Left hindlimb (tissue), 1 donor: ENCODE measurements around the gene NOS1.
A peak's percentile ranks its signal among the peaks of the same experiment; 100 is the strongest.
"Not testable (repeated sequence)": the region's sequence is repeated elsewhere in the genome, so short reads cannot be mapped to it uniquely, and the experiment has no call there.

ENCODE experiments used
- DNase-seq: peaks from one replicate; pipeline ENCODE4 v3.0.0-alpha.2; 2018

Gene NOS1

DNA sequence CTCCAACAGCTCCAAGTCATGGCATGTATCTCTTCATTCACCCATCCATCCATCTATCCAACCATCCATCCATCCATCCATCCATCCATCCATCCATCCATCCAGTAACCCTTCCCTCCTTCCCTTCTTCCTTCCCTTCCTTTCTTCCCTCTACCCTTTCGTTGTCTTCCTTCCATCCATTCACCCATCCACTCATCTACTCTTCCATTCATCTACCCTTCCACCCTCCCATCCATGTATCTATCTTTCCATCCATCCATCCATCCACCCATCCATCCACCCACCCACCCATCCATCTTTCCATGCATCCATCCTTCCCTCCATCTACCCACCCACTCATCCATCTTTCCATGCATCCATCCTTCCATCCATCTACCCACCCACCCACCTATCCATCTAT is 117.9 kb downstream of the NOS1 start:
- no peak for DNase-seq

GRCh38 chr12:117241697-117242096 is 119.7 kb downstream of the NOS1 start:
- no peak for DNase-seq

DNA sequence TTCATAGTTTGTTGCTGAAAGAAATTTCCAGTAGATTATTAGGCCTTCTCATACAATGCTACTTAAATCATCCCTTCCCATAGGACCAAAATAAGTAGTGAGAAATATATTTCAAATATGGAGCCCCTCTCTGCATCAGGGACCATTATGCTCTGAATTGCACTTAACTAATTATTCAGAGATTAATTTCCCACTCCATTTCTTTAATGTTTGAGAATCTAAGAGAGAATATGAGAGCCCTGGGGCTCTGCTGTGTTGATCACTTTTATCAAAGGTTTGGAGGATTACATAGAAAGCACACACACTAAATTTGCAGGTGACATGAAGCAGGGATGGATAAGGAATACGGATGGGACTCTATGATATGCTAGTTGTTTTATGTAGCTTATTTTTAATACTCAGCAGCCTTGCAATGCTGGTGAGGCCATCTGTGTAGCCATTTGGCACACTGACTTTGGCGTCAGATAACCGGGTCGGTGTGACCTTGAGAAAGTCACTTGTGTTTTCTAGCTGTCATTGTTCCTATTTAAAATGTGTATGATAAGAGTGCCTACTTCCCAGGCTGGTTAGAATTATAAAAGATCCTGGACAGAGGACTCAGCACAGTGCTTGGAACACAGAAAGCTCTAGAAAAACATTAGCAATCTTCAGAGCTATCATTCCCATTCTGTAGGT is 121.2 kb downstream of the NOS1 start:
- DNase-seq = no peak

- DNase-seq = peak; percentile 74
Observed at GRCh38 chr12:117236456-117237001, 124.9 kb downstream of the NOS1 start.

- no peak for DNase-seq
Observed at GRCh38 chr12:117235261-117235660, 126.2 kb downstream of the NOS1 start.

GRCh38 chr12:117234441-117234840 is 127.0 kb downstream of the NOS1 start:
- DNase-seq = no peak

DNA sequence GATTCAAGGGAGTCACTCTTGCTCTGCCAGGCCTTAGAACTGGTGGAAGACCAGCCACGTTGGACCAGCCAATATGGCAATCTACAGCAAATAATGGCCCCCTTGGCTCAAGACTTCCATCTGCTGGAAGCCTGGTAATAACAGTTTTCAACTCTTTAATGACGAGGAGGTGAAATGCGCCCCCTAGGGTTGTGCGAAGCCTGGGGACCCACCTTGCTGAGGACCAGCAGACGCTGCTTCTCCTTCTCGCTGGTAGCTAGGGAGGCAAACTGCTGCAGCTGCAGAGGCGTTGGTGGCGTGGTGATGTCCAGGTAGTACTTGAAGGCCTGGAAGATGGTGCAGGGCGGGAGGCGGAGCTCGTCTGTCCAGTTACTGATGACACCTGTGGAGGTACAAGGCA is 129.7 kb downstream of the NOS1 start:
- DNase-seq = no peak

DNA sequence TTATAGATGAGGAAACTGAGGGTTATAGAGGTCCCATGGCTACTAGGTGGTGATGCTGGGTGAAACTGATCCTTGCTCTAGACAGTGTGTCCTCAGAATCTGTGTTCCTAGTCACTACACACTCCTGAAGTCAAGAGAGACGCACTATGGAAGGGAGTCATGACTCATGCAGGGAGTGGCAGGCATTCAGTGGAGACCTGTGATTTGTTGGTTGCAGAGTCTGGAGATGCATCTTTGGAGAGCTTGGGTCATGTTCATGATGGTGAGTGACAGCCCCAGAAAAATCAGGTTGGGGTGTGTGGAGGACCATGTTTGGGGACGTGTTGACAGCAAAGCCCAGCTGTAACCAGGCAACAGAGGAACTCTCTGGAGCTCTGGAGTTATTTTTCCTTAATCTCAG is 133.2 kb downstream of the NOS1 start:
- DNase-seq = no peak

DNA sequence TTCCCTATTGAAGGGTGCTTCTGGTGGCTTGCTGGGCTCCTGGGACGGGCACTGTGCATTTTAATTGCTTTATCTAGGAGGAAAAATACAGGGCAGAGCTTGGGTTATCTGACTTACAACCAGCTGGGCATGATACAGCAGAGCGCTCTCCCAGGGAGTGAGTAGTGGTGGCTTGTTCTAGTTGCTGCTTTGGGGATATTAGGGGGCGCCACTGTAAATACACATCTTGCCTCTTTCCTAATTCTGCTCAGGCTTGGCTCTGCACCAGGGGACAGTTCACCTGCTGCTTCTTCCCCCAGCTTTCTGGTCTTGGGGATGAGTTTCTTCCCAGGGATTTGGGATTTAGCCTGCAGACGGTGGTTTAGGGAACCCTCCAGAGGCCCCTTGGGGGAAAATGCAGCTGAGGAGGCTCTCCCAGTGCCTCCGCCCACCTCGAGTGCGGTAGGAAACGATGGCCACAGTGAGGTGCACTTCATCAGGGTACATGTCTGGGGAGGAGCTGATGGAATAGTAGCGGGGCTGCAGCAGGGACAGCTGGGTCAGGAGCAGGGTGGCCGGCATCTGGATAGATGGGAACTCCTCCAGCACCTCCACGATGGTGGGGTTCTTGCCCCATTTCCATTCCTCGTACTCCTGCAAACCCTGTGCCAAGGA is 134.3 kb downstream of the NOS1 start:
- DNase-seq = no peak

- DNase-seq = no peak
Observed at GRCh38 chr12:117226505-117226904, 134.9 kb downstream of the NOS1 start.

DNA sequence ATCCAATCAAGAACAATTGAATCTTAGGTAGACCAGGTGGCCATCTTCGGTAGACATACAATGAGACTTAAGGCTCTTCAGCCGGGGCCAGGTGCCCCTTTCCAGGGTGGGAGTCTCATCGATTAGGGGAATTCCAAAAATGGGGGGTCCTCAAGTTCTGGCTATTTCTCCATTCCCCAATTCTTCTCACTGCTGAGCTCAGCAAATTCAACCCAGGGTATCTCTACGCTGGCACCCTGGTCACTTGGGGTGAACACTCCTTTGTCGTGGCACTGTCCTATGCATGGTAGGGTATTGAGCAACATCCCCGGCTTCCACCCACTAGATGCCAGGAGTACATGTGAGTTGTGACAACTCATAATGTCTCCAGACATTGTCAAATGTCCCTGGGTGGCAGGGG is 136.2 kb downstream of the NOS1 start:
- no peak for DNase-seq

DNA sequence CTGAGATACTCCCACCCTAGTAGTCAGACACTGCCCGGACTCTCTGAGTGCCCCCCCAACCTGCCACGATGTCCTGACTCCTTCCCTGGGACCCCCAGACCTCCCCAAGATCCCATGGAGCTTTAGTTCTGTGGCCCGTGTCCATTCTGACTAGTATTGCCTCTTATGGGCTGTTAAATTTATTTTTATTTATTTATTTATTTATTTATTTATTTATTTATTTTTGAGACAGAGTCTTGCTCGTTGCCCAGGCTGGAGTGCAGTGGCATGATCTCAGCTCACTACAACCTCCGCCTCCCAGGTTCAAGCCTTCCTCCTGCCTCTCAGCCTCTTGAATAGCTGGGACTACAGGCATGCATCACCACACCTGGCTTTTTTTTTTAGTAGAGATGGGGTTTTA is 140.5 kb downstream of the NOS1 start:
- not testable (repeated sequence) for DNase-seq

GRCh38 chr12:117218149-117218548 is 143.3 kb downstream of the NOS1 start:
- DNase-seq = no peak

DNA sequence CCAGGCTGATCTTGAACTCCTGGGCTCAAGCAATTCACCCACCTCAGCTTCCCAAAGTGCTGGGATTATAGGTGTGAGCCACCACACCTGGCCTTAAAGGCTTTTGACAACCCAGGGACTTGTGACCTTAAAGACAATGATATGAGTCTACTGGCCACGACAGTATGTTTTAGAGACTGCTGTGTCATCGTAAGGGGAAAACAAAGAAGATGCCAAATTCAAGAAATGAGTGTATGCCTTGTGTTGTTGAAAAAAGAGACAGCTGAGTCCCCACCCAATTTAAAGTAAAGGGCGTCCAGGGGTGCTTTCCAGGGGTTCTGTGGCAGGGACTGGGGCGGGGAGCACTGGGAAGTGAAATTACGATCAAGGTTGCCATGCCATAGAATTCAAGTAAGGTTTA is 144.7 kb downstream of the NOS1 start:
- DNase-seq = no peak

- DNase-seq = no peak
Observed at GRCh38 chr12:117214797-117215196, 146.6 kb downstream of the NOS1 start.

GRCh38 chr12:117213295-117213808 is 148.1 kb downstream of the NOS1 start:
- DNase-seq = no peak

- peak; percentile 65 for DNase-seq
Observed at GRCh38 chr12:117212563-117213190, 148.7 kb downstream of the NOS1 start.

DNA sequence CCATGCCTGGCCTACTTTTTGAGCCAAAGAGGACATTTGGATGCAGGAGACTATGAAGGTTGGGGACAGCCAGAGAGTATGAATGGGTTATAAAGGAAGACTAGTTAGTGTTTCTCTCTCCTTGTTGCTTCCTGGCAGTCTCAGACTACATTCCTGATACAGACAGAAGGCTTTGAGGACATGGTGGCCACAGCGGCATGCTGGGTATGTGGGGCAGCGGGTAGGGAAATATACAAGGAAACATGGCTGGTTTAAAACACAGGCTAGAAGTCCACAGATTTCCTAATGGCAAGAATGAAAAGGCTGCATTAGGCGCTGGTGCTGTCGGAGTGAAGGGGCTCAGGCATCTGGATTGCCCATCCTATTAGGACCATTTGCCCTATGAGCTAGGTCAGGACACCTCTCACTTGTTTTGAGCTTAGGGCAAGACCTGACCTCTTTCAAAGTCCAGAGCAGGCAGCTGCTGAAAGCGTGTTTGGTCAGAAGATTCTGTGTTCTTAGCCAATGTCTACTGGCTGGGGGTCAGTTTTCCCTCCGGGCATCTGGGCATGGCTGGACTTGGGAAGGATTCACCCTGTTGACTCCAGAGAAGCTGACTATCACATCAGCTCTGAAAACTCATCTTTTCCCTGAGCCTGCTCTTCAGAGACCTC is 151.0 kb downstream of the NOS1 start:
- DNase-seq = no peak

- no peak for DNase-seq
Observed at GRCh38 chr12:117209626-117210025, 151.8 kb downstream of the NOS1 start.

DNA sequence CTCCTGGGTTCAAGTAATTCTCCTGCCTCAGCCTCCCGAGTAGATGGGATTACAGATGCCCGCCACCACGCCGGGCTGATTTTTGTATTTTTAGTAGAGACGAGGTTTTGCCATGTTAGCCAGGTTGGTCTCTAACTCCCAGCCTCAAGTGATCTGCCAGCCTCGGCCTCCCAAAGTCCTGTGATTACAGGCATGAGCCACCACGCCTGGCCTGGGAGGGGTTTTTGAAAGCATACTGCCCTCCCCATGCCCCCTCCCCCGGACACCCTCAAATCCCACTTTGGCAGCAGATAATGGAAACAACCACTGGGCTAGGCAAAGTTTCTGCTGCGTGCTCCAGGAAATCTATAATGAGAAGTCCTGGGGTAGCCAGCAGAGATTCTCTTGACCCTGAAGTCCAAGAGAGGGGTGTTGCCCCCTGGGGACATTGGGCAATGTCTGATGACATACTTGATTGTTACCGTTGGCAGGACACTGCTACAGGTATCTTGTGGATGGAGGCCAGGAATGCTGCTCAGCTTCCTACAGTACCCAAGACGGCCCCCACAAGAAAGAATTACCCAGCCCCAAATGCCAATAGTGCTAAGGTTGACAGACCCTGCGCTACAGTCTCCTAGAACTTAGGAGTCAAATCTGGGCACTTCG is 152.5 kb downstream of the NOS1 start:
- DNase-seq = no peak

DNA sequence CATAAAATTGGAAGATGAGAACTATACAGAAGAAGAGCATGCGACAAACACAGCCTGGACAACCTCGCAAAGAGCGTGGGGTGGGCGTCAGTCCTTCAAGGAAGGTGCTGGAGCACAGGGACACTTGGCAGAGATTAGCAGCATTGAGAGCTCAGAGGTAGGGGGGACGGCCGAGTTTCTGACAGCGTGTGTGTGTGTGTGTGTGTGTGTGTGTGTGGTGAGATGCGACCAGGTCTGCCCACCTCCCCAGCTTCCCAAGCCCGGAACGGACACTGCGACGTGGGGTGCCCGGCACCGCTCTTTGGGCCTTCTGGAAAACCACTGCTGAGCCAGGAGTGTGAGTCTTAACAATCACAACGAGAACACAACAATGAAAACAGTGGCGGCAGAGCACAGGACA is 153.2 kb downstream of the NOS1 start:
- no peak for DNase-seq

- no peak for DNase-seq
Observed at GRCh38 chr12:117207675-117208074, 153.8 kb downstream of the NOS1 start.

GRCh38 chr12:117202556-117202955 is 158.9 kb downstream of the NOS1 start:
- no peak for DNase-seq
